H1 (cell line): ENCODE measurements around the gene REM2. TPM values are rescaled to one million over a fixed set of nuclear protein-coding genes. Genes with fewer than 3 reads are reported as not detected.

ENCODE experiments used
- ASH2L ChIP-seq: fragments of 200-600, 300-600 bp; sonication (generic); IDR thresholded peaks from one replicate; pipeline ENCODE4 v1.7.1; 2017; ENCODE audit warnings: low read length
- CEBPB ChIP-seq: IDR thresholded peaks from 2 replicates; pipeline ENCODE4 v1.6.1; 2012; ENCODE audit warnings: low read depth, low read length
- CHD2 ChIP-seq: IDR thresholded peaks from 2 replicates; pipeline ENCODE4 v1.6.1; 2012; ENCODE audit warnings: low read length, improper control_type of control experiment
- EGR1 ChIP-seq: IDR thresholded peaks from 2 replicates; pipeline ENCODE4 v1.6.1; 2011; ENCODE audit warnings: low read depth, low read length, borderline replicate concordance
- GABPA ChIP-seq: IDR thresholded peaks from 2 replicates; pipeline ENCODE4 v1.6.1; 2011; ENCODE audit warnings: mild to moderate bottlenecking, low read length, moderate library complexity, borderline replicate concordance; ENCODE audit not compliant: insufficient read depth
- JUND ChIP-seq: IDR thresholded peaks from 2 replicates; pipeline ENCODE4 v1.6.1; 2011; ENCODE audit warnings: mild to moderate bottlenecking, improper control_type of control experiment, low read length
- MAFK ChIP-seq: IDR thresholded peaks from 2 replicates; pipeline ENCODE4 v1.6.1; 2012; ENCODE audit warnings: low read depth, mild to moderate bottlenecking, improper control_type of control experiment, low read length
- RAD21 ChIP-seq, 2 experiments: IDR thresholded peaks in 1 of 2; conservative IDR thresholded peaks in 1 of 2; 2 replicates each; pipeline ENCODE4 v1.6.1; 2011; ENCODE audit warnings: low read depth in 2 of 2, low read length in 2 of 2, improper control_type of control experiment in 1 of 2, inconsistent platforms in 1 of 2, mild to moderate bottlenecking in 1 of 2, moderate library complexity in 1 of 2
- RBBP5 ChIP-seq: IDR thresholded peaks from 2 replicates; pipeline ENCODE4 v1.7.1; 2012; ENCODE audit warnings: low read depth, mild to moderate bottlenecking, inconsistent platforms, low read length, moderate library complexity, borderline replicate concordance
- TEAD4 ChIP-seq: IDR thresholded peaks from 2 replicates; pipeline ENCODE4 v1.6.1; 2012; ENCODE audit warnings: low read depth, low read length, inconsistent platforms, mixed read lengths
- ZNF274 ChIP-seq: IDR thresholded peaks from 2 replicates; pipeline ENCODE4 v1.7.0; 2012; ENCODE audit warnings: low read length, borderline replicate concordance; ENCODE audit errors: extremely low read depth
- polyA plus RNA-seq, 7 experiments: library from polyadenylated mRNA; depleted of rRNA in 3 of 7; stranded (reverse) in 5 of 7; unstranded in 2 of 7; fragments of >200 nt in 5 of 7; fragments of 200-250 nt in 2 of 7; gene quantifications; 1 replicate in 5 of 7; 2 replicates in 1 of 7; 4 replicates in 1 of 7; pipeline versions ENCODE4 v1.2.1 to v1.2.3, GENCODE V29; 2011 to 2013; ENCODE audit warnings: missing spikeins in 2 of 7, mixed read lengths in 2 of 7
- total RNA-seq: library from RNA; stranded (reverse); fragmentation: NEBNext Ultra II Directional; extraction: Animal tissue kit (Norgen Biotek cat#: 25700); gene quantifications from 2 replicates; pipeline ENCODE4 v1.2.1, GENCODE V29; 2021

Gene REM2
- total and polyA plus RNA-seq, 2 of the 8 experiments (the other 6 are each of a cell fraction or from before 2014, with no cell fraction given) = 1.00 to 1.1 TPM

- TF ChIP-seq RAD21 (IDR thresholded peaks at IDR 0.05 in 1 of 2, conservative IDR thresholded peaks at IDR 0.05 in 1 of 2; ENCODE audit: low read depth in 2 of 2, low read length in 2 of 2) (peak; percentile 36 to 54), CEBPB (no peak), GABPA (no peak), ZNF274 (no peak), CHD2 (no peak), JUND (no peak), ASH2L (peak; percentile 20), MAFK (no peak), TEAD4 (no peak), EGR1 (no peak), RBBP5 (peak; percentile 45)
Observed at GRCh38 chr14:22836301-22837113, 46.5 kb upstream of the REM2 start, which contains the start of gene MMP14 (continued).
